ENCODE data around the gene HAUS6. TPM values are rescaled to one million over a fixed set of nuclear protein-coding genes. Genes with fewer than 3 reads are reported as not detected.
A peak's percentile ranks its signal among the peaks of the same experiment; 100 is the strongest.
"Not testable (repeated sequence)": the region's sequence is repeated elsewhere in the genome, so short reads cannot be mapped to it uniquely, and the experiment has no call there.

The HAUS6 gene
- 23.5 TPM for total RNA-seq

GRCh38 chr9:19102631-19103345, at the start of gene HAUS6:
Gene HAUS6 (minus strand): TSS chr9:19102904. CDS start chr9:19102651, 253 bp downstream.
- Histone ChIP-seq H3K4me1 (ENCODE audit: insufficient read depth, low read length) (peaks cover 25% of the 10 kb centered on the region), H3K27me3 (ENCODE audit: insufficient read depth, low read length) (no peaks in the 10 kb centered on the region), H3K9me3 (ENCODE audit: low read depth, low read length) (no peaks in the 10 kb centered on the region), H3K4me3 (ENCODE audit: low read length) (peak within 1 kb of the TSS; percentile 70)

- H3K27me3 ChIP-seq (ENCODE audit: insufficient read depth, low read length); H3K4me3 ChIP-seq (ENCODE audit: low read length); H3K9me3 ChIP-seq (ENCODE audit: low read depth, low read length): not testable (repeated sequence)
- H3K4me1 ChIP-seq (ENCODE audit: insufficient read depth, low read length), result peaks cover 22% of the 10 kb centered on the region
These were observed 49.4 kb upstream of the HAUS6 start for GRCh38 chr9:19152160-19152498.

- Histone ChIP-seq H3K4me3 (ENCODE audit: low read length) (no peak overlapping the region), H3K4me1 (ENCODE audit: insufficient read depth, low read length) (peaks cover 22% of the 10 kb centered on the region), H3K27me3 (ENCODE audit: insufficient read depth, low read length) (no peaks in the 10 kb centered on the region), H3K9me3 (ENCODE audit: low read depth, low read length) (no peaks in the 10 kb centered on the region)
These were observed 48.9 kb upstream of the HAUS6 start for GRCh38 chr9:19151425-19152159.

- Histone ChIP-seq H3K9me3 (ENCODE audit: low read depth, low read length) (no peaks in the 10 kb centered on the region), H3K4me1 (ENCODE audit: insufficient read depth, low read length) (peaks cover 9% of the 10 kb centered on the region), H3K27me3 (ENCODE audit: insufficient read depth, low read length) (no peaks in the 10 kb centered on the region), H3K4me3 (ENCODE audit: low read length) (no peak overlapping the region)
These were observed 46.5 kb upstream of the HAUS6 start for GRCh38 chr9:19149230-19149629.

GRCh38 chr9:19148187-19148586, 45.5 kb upstream of the HAUS6 start:
- no peaks in the 10 kb centered on the region for H3K27me3 ChIP-seq (ENCODE audit: insufficient read depth, low read length)
- H3K9me3 ChIP-seq (ENCODE audit: low read depth, low read length), result no peaks in the 10 kb centered on the region

GRCh38 chr9:19146441-19147024, 43.8 kb upstream of the HAUS6 start:
- no peaks in the 10 kb centered on the region for H3K9me3 ChIP-seq (ENCODE audit: low read depth, low read length)
- H3K4me1 ChIP-seq (ENCODE audit: insufficient read depth, low read length), result peaks cover 15% of the 10 kb centered on the region
- H3K27me3 ChIP-seq (ENCODE audit: insufficient read depth, low read length), result no peaks in the 10 kb centered on the region

More at GRCh38 chr9:19148187-19148586, 45.5 kb upstream of the HAUS6 start:
- H3K4me1 ChIP-seq (ENCODE audit: insufficient read depth, low read length), result peaks cover 1% of the 10 kb centered on the region
- H3K4me3 ChIP-seq (ENCODE audit: low read length), result no peak overlapping the region

GRCh38 chr9:19145881-19146280, 43.2 kb upstream of the HAUS6 start:
- Histone ChIP-seq H3K4me3 (ENCODE audit: low read length) (no peak overlapping the region), H3K9me3 (ENCODE audit: low read depth, low read length) (no peaks in the 10 kb centered on the region), H3K27me3 (ENCODE audit: insufficient read depth, low read length) (no peaks in the 10 kb centered on the region), H3K4me1 (ENCODE audit: insufficient read depth, low read length) (peaks cover 15% of the 10 kb centered on the region)

More at GRCh38 chr9:19146441-19147024, 43.8 kb upstream of the HAUS6 start:
- no peak overlapping the region for H3K4me3 ChIP-seq (ENCODE audit: low read length)

- H3K4me1 ChIP-seq (ENCODE audit: insufficient read depth, low read length), result peaks cover 15% of the 10 kb centered on the region
- no peaks in the 10 kb centered on the region for H3K27me3 ChIP-seq (ENCODE audit: insufficient read depth, low read length)
- no peaks in the 10 kb centered on the region for H3K9me3 ChIP-seq (ENCODE audit: low read depth, low read length)
- no peak overlapping the region for H3K4me3 ChIP-seq (ENCODE audit: low read length)
These were observed 37.6 kb upstream of the HAUS6 start for GRCh38 chr9:19140259-19140658.

- H3K9me3 ChIP-seq (ENCODE audit: low read depth, low read length), result no peaks in the 10 kb centered on the region
- peaks cover 13% of the 10 kb centered on the region for H3K4me1 ChIP-seq (ENCODE audit: insufficient read depth, low read length)
- no peaks in the 10 kb centered on the region for H3K27me3 ChIP-seq (ENCODE audit: insufficient read depth, low read length)
- H3K4me3 ChIP-seq (ENCODE audit: low read length), result no peak overlapping the region
These were observed 35.4 kb upstream of the HAUS6 start for GRCh38 chr9:19138084-19138483.

GRCh38 chr9:19137282-19137681, 34.6 kb upstream of the HAUS6 start:
- no peaks in the 10 kb centered on the region for H3K27me3 ChIP-seq (ENCODE audit: insufficient read depth, low read length)
- H3K9me3 ChIP-seq (ENCODE audit: low read depth, low read length), result no peaks in the 10 kb centered on the region
- H3K4me1 ChIP-seq (ENCODE audit: insufficient read depth, low read length), result peaks cover 5% of the 10 kb centered on the region
- no peak overlapping the region for H3K4me3 ChIP-seq (ENCODE audit: low read length)

- no peaks in the 10 kb centered on the region for H3K4me1 ChIP-seq (ENCODE audit: insufficient read depth, low read length)
- H3K9me3 ChIP-seq (ENCODE audit: low read depth, low read length), result no peaks in the 10 kb centered on the region
- H3K27me3 ChIP-seq (ENCODE audit: insufficient read depth, low read length), result no peaks in the 10 kb centered on the region
- no peak overlapping the region for H3K4me3 ChIP-seq (ENCODE audit: low read length)
These were observed 33.4 kb upstream of the HAUS6 start for GRCh38 chr9:19136129-19136528.

GRCh38 chr9:19133549-19134345, 31.0 kb upstream of the HAUS6 start:
- H3K4me3 ChIP-seq (ENCODE audit: low read length), result no peak overlapping the region
- H3K4me1 ChIP-seq (ENCODE audit: insufficient read depth, low read length), result peaks cover 12% of the 10 kb centered on the region

GRCh38 chr9:19130436-19130835, 27.7 kb upstream of the HAUS6 start:
- no peaks in the 10 kb centered on the region for H3K27me3 ChIP-seq (ENCODE audit: insufficient read depth, low read length)
- peaks cover 38% of the 10 kb centered on the region for H3K4me1 ChIP-seq (ENCODE audit: insufficient read depth, low read length)
- no peaks in the 10 kb centered on the region for H3K9me3 ChIP-seq (ENCODE audit: low read depth, low read length)
- H3K4me3 ChIP-seq (ENCODE audit: low read length), result no peak overlapping the region

More at GRCh38 chr9:19133549-19134345, 31.0 kb upstream of the HAUS6 start:
- Histone ChIP-seq H3K27me3 (ENCODE audit: insufficient read depth, low read length) (no peaks in the 10 kb centered on the region), H3K9me3 (ENCODE audit: low read depth, low read length) (no peaks in the 10 kb centered on the region)

GRCh38 chr9:19127871-19128500, 25.3 kb upstream of the HAUS6 start:
- Histone ChIP-seq H3K4me1 (ENCODE audit: insufficient read depth, low read length) (peaks cover 51% of the 10 kb centered on the region), H3K9me3 (ENCODE audit: low read depth, low read length) (no peaks in the 10 kb centered on the region), H3K4me3 (ENCODE audit: low read length) (peak overlapping the region; percentile 80), H3K27me3 (ENCODE audit: insufficient read depth, low read length) (no peaks in the 10 kb centered on the region)

All from mononuclear cell (primary cell).